ENCODE results near the gene SMARCA5. TPM values are rescaled to one million over a fixed set of nuclear protein-coding genes. Genes with fewer than 3 reads are reported as not detected.

Gene SMARCA5
- total RNA-seq, 1 experiment from 2014 or later = 107 TPM

DNA sequence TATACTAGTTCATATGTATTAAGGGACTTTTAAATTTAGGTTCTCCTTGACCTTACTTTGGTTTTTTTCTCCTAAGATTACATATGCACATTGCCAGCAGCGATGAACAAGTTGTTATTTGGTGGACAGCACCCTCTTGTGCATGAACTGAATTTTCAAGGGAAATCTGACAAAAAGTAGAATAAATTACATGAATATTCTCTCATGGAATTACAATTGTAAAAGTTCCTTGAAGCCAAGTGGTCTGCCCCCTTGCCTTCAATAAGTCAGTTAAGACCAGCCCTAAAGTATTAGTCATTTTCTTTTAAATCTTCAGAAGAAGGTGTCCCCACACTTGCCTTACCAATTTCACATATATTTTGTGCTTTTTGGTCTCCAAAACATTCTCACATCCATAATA lies 30.7 kb upstream of the SMARCA5 start:
- Histone ChIP-seq H4K20me1 (ENCODE audit: control insufficient read depth, insufficient read depth, insufficient read length) (no peaks in the 10 kb centered on the region), H3K79me1 (ENCODE audit: insufficient read depth, low read depth, low read length, poor library complexity, severe bottlenecking) (no peaks in the 10 kb centered on the region), H3K9ac (ENCODE audit: extremely low read depth, insufficient read length, low read length) (no peak overlapping the region), H3K27ac (ENCODE audit: insufficient read length, low read depth, low read length) (no peak overlapping the region), H3K79me2 (ENCODE audit: insufficient read depth, low read length) (no peaks in the 10 kb centered on the region), H2BK5ac (ENCODE audit: insufficient read length, low read length) (no peak overlapping the region), H3K23me2 (ENCODE audit: insufficient read length, low read depth, low read length, poor library complexity, severe bottlenecking) (no peaks in the 10 kb centered on the region), H3K23ac (ENCODE audit: insufficient read length, low read depth, low read length) (no peak overlapping the region), H2BK20ac (ENCODE audit: low read depth, low read length, poor library complexity, severe bottlenecking) (no peak overlapping the region), H3K4ac (ENCODE audit: low read depth, low read length) (no peak overlapping the region), H2AFZ (ENCODE audit: low read length) (no peak overlapping the region), H4K91ac (ENCODE audit: insufficient read length, low read depth, low read length) (no peak overlapping the region), H3K18ac (ENCODE audit: insufficient read length, low read depth, low read length) (no peak overlapping the region), H3K4me1 (ENCODE audit: insufficient read depth, low read length) (no peaks in the 10 kb centered on the region), H3K14ac (ENCODE audit: insufficient read depth, low read length) (no peak overlapping the region), H3K27me3 (ENCODE audit: insufficient read depth, low read length) (no peaks in the 10 kb centered on the region), H2BK15ac (ENCODE audit: low read depth, low read length) (no peak overlapping the region), H4K8ac (replicated peaks; ENCODE audit: insufficient read length, low read depth, low read length) (no peak overlapping the region), H3T11ph (ENCODE audit: low read length) (no peak overlapping the region), H3K9me3 (ENCODE audit: control insufficient read depth, low read depth, low read length) (no peaks in the 10 kb centered on the region), H3K56ac (ENCODE audit: insufficient read length, low read depth, low read length) (no peak overlapping the region), H2BK12ac (ENCODE audit: insufficient read length, low read depth, low read length) (no peak overlapping the region), H2BK120ac (ENCODE audit: low read depth, low read length, poor library complexity, severe bottlenecking) (no peak overlapping the region), H3K4me2 (ENCODE audit: insufficient read depth, insufficient read length, low read length) (no peak overlapping the region), H2AK5ac (ENCODE audit: insufficient read length, low read length) (no peak overlapping the region), H4K5ac (ENCODE audit: insufficient read length, low read depth, low read length) (no peak overlapping the region)
- H3K27me3 Mint-ChIP-seq (ENCODE audit: low read depth) = no peaks in the 10 kb centered on the region
- no peak for DNase-seq
- peak; percentile 65 for TF ChIP-seq CTCF (conservative IDR thresholded peaks at IDR 0.05)
- H3K27ac Mint-ChIP-seq = no peak overlapping the region
- H3K4me1 Mint-ChIP-seq = no peaks in the 10 kb centered on the region
- no CpG with 5 or more reads among the region's 1 CpG for WGBS (ENCODE audit: extremely low coverage, insufficient read length, low lambda C conversion rate)
- no peaks in the 10 kb centered on the region for H3K36me3 Mint-ChIP-seq (ENCODE audit: insufficient read depth in 1 of 3, low read depth in 3 of 3)
- H3K4me3 Mint-ChIP-seq = no peak overlapping the region
- no peaks in the 10 kb centered on the region for H3K9me3 Mint-ChIP-seq

Measured in H9 (cell line).